C4-2B (cell line): ENCODE measurements around the gene TMEM60.

Source experiments
- H3K27ac ChIP-seq: fragments of 450-650 bp; 2 replicates; pipeline ENCODE4 v1.5.1; 2017
- CTCF ChIP-seq: fragments of 450-650 bp; conservative IDR thresholded peaks from 2 replicates; pipeline ENCODE4 v1.5.1; 2017; ENCODE audit warnings: mild to moderate bottlenecking
- ZFX ChIP-seq: fragments of 450-650 bp; IDR thresholded peaks from 2 replicates; pipeline ENCODE4 v1.6.1; 2017

Gene TMEM60

GRCh38 chr7:77833136-77833535 lies 34.9 kb upstream of the TMEM60 start:
- no peak overlapping the region for H3K27ac ChIP-seq
- TF ChIP-seq ZFX (no peak), CTCF (no peak)

- no peak for TF ChIP-seq ZFX
- TF ChIP-seq CTCF, result no peak
- no peak overlapping the region for H3K27ac ChIP-seq
Measured at GRCh38 chr7:77831953-77832352, 33.7 kb upstream of the TMEM60 start.

DNA sequence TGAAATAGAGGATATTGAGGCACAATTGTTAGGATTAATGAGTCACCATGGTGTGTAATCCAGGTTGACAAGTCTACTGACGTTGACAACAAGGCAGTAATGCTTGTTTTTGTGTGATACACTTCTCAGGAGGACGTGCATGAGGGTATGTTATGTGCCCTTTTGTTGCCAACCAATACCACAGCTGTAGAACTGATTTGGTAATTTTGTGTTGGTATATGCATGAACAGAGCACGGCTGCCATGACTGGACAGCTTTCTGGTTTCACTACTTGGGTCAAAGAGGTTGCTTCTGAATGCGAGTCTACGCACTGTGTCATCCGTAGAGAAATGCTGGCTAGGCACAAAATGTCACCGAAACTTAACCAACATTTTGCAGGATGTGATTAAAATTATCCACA lies 33.2 kb upstream of the TMEM60 start:
- TF ChIP-seq ZFX, result no peak
- TF ChIP-seq CTCF, result no peak
- no peak overlapping the region for H3K27ac ChIP-seq

DNA sequence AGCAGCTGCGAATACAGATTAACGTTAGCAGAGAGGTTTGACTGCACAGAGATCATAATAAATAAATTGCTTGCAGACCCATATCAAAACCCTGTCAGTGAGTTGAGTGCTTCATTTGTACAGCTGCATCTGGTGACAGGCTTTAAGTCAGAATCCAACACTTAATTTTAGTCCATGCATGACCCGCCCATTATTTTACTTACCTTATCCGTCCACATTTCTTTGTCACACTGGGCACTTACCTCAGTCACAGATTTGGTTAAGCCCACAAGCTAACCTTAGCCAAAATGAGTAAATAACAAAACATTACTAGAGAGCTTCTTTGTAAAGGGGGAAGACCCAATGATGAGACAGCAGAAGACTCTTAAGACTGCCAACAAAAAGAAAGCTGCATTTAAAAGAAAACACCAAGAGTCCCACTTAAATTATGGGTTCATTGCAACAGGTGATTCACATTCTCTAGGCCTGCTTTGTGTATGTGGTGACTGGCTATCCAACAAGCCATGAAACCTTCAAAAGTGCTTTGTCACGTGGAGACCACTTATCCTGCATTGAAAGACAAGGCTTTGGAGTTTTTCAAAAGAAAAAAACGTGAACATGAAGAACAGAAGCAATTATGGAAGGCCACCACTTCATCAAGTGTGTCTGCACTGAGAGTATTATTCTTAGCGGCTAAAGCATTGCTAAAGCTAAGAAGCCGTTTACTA lies 32.6 kb upstream of the TMEM60 start:
- TF ChIP-seq ZFX (no peak), CTCF (no peak)
- H3K27ac ChIP-seq, result no peak overlapping the region

GRCh38 chr7:77827999-77828398 lies 29.8 kb upstream of the TMEM60 start:
- H3K27ac ChIP-seq, result peak overlapping the region; percentile 37
- TF ChIP-seq ZFX (no peak), CTCF (no peak)

GRCh38 chr7:77826300-77826699 lies 28.1 kb upstream of the TMEM60 start:
- TF ChIP-seq ZFX (no peak), CTCF (no peak)
- no peak overlapping the region for H3K27ac ChIP-seq

DNA sequence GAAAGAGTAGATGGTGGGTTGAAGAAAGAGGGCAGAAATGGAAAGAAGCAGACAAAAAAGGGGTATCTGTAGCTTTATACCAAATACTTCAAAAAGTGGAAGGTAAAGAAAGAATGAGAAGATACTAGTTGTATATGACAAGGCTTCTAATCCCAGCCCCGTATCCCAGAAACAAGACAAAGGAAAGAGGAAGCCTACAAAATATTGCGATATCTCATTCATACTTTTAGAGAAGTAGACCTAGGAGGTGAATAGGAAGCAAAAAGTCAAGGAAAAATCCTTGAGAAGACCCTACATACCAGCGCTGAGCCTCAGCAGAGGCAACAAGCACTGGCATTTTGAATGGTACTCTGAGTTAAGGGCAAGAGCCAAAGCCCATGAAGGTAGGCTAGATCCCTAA lies 26.9 kb upstream of the TMEM60 start:
- TF ChIP-seq ZFX (no peak), CTCF (no peak)
- no peak overlapping the region for H3K27ac ChIP-seq
